Neuronal stem cell (in vitro differentiated cells): ENCODE measurements around the gene CACNA1I.

ENCODE experiments used
- DNase-seq: peaks from one replicate; pipeline ENCODE4 v3.0.0-alpha.2; 2013; ENCODE audit warnings: low spot score
- H2AFZ ChIP-seq: one replicate; pipeline ENCODE4 v1.6.1; 2013; ENCODE audit warnings: mild to moderate bottlenecking, low read length, inconsistent platforms
- H2AK5ac ChIP-seq: 2 replicates; pipeline ENCODE4 v1.6.1; 2013; ENCODE audit warnings: low read depth, mild to moderate bottlenecking, inconsistent platforms, low read length, moderate library complexity, mixed read lengths
- H2BK120ac ChIP-seq: 2 replicates; pipeline ENCODE4 v1.6.1; 2013; ENCODE audit warnings: low read depth, mild to moderate bottlenecking, inconsistent platforms, low read length, moderate library complexity, mixed read lengths
- H2BK12ac ChIP-seq: one replicate; pipeline ENCODE4 v1.6.1; 2013; ENCODE audit warnings: low read length, inconsistent platforms
- H2BK15ac ChIP-seq: 2 replicates; pipeline ENCODE4 v1.6.1; 2013; ENCODE audit warnings: mild to moderate bottlenecking, low read length, inconsistent platforms, mixed read lengths
- H2BK5ac ChIP-seq: one replicate; pipeline ENCODE4 v1.6.1; 2013; ENCODE audit warnings: inconsistent platforms, mild to moderate bottlenecking, low read length, moderate library complexity
- H3K14ac ChIP-seq: one replicate; pipeline ENCODE4 v1.6.1; 2013; ENCODE audit warnings: low read length, inconsistent platforms
- H3K18ac ChIP-seq: 2 replicates; pipeline ENCODE4 v1.6.1; 2013; ENCODE audit warnings: low read length, inconsistent platforms
- H3K23ac ChIP-seq: 2 replicates; pipeline ENCODE4 v1.6.1; 2013; ENCODE audit warnings: low read depth, mild to moderate bottlenecking, mixed read lengths, low read length, inconsistent platforms; ENCODE audit not compliant: poor library complexity
- H3K27ac ChIP-seq: replicated peaks from 3 replicates; pipeline ENCODE4 v1.5.1; 2013; ENCODE audit warnings: low read length, inconsistent platforms
- H3K27me3 ChIP-seq, 3 experiments: 2 replicates each; pipeline ENCODE4 v1.6.1; 2013; ENCODE audit warnings: low read length in 3 of 3, mild to moderate bottlenecking in 2 of 3, inconsistent platforms in 1 of 3, low read depth in 1 of 3, mixed read lengths in 1 of 3, moderate library complexity in 1 of 3; ENCODE audit not compliant: control insufficient read depth in 3 of 3, insufficient read depth in 3 of 3
- H3K36me3 ChIP-seq, 2 donors: replicated peaks in 1 of 2; 2 replicates each; pipeline ENCODE4 v1.6.1; 2013; ENCODE audit warnings: low read length in 2 of 2; ENCODE audit not compliant: control insufficient read depth in 2 of 2, insufficient read depth in 2 of 2
- H3K4ac ChIP-seq: 2 replicates; pipeline ENCODE4 v1.6.1; 2013; ENCODE audit warnings: inconsistent platforms, mild to moderate bottlenecking, low read length, moderate library complexity
- H3K4me1 ChIP-seq, 2 donors: 1 replicate in 1 of 2; 2 replicates in 1 of 2; pipeline ENCODE4 v1.6.1; 2013; ENCODE audit warnings: low read length in 2 of 2, low read depth in 1 of 2; ENCODE audit not compliant: control insufficient read depth in 2 of 2, insufficient read depth in 1 of 2
- H3K4me2 ChIP-seq: one replicate; pipeline ENCODE4 v1.6.1; 2013; ENCODE audit warnings: mild to moderate bottlenecking, low read length, inconsistent platforms; ENCODE audit not compliant: insufficient read depth, poor library complexity, severe bottlenecking
- H3K4me3 ChIP-seq, 2 donors: 2 replicates each; pipeline ENCODE4 v1.5.1; 2013; ENCODE audit warnings: low read length in 2 of 2, mild to moderate bottlenecking in 2 of 2, inconsistent platforms in 1 of 2, moderate library complexity in 1 of 2
- H3K79me1 ChIP-seq: one replicate; pipeline ENCODE4 v1.6.1; 2013; ENCODE audit warnings: low read depth, mild to moderate bottlenecking, inconsistent platforms, low read length, moderate library complexity
- H3K9ac ChIP-seq: one replicate; pipeline ENCODE4 v1.6.1; 2013; ENCODE audit warnings: mild to moderate bottlenecking, low read depth, low read length, inconsistent platforms; ENCODE audit not compliant: poor library complexity
- H3K9me3 ChIP-seq, 2 donors: replicated peaks in 1 of 2; 2 replicates each; pipeline versions ENCODE3 to v1.6.1; 2013; ENCODE audit warnings: low read length in 2 of 2, mild to moderate bottlenecking in 2 of 2, inconsistent platforms in 1 of 2, low read depth in 1 of 2, mixed read lengths in 1 of 2, moderate library complexity in 1 of 2; ENCODE audit not compliant: control insufficient read depth in 2 of 2, insufficient read depth in 1 of 2
- H4K8ac ChIP-seq: one replicate; pipeline ENCODE4 v1.6.1; 2013; ENCODE audit warnings: low read depth, mild to moderate bottlenecking, inconsistent platforms, low read length, moderate library complexity
- H4K91ac ChIP-seq: one replicate; pipeline ENCODE4 v1.6.1; 2013; ENCODE audit warnings: low read length, low read depth, mild to moderate bottlenecking, inconsistent platforms; ENCODE audit not compliant: poor library complexity
- WGBS, 2 donors: extraction: QIAGEN DNeasy Blood & Tissue Kit; methylation state at CpG; one replicate each; pipeline ENCODE4 v1.1.7; 2013; ENCODE audit warnings: missing lambda C conversion rate in 2 of 2, mixed read lengths in 1 of 2; ENCODE audit not compliant: insufficient read length in 2 of 2, insufficient replicate concordance in 1 of 2; ENCODE audit errors: extremely low coverage in 2 of 2; 5-methylcytosine and 5-hydroxymethylcytosine counted together

The CACNA1I gene

GRCh38 chr22:39593066-39593930, 22.7 kb downstream of the CACNA1I start:
- Histone ChIP-seq H3K79me1 (peaks cover 3% of the 10 kb centered on the region), H2AK5ac (peak overlapping the region; percentile 83), H4K8ac (no peak overlapping the region), H2BK15ac (peak overlapping the region; percentile 47), H3K27me3 (peaks cover 0 to 26% (median 14%) of the 10 kb centered on the region in 3 experiments), H3K36me3 (no peaks in the 10 kb centered on the region), H2BK5ac (no peak overlapping the region), H3K14ac (no peak overlapping the region), H3K4ac (no peak overlapping the region), H3K27ac (no peak overlapping the region), H3K23ac (peak overlapping the region; percentile 37), H2BK12ac (peak overlapping the region; percentile 7), H3K4me3 (no peak overlapping the region), H3K18ac (no peak overlapping the region), H3K4me2 (no peak overlapping the region), H3K4me1 (peaks cover 5 to 11% of the 10 kb centered on the region in 2 donors), H3K9ac (no peak overlapping the region), H3K9me3 (no peaks in the 10 kb centered on the region), H2BK120ac (peak overlapping the region; percentile 10), H4K91ac (no peak overlapping the region), H2AFZ (no peak overlapping the region)
- no CpG with 5 or more reads among the region's 12 CpGs for WGBS, 2 donors
- no peak for DNase-seq

GRCh38 chr22:39593931-39594285, 23.4 kb downstream of the CACNA1I start:
- Histone ChIP-seq H3K27ac (no peak overlapping the region), H3K4me3 (no peak overlapping the region), H3K18ac (peak overlapping the region; percentile 52), H3K23ac (no peak overlapping the region), H3K9ac (no peak overlapping the region), H3K4me2 (no peak overlapping the region), H2BK120ac (no peak overlapping the region), H3K4ac (no peak overlapping the region), H2BK12ac (no peak overlapping the region), H2BK15ac (no peak overlapping the region), H4K91ac (no peak overlapping the region), H3K4me1 (peaks cover 5 to 13% of the 10 kb centered on the region in 2 donors), H3K27me3 (peaks cover 0 to 29% (median 18%) of the 10 kb centered on the region in 3 experiments), H3K9me3 (no peaks in the 10 kb centered on the region), H3K36me3 (no peaks in the 10 kb centered on the region), H3K14ac (no peak overlapping the region), H4K8ac (no peak overlapping the region), H2AK5ac (no peak overlapping the region), H3K79me1 (peaks cover 3% of the 10 kb centered on the region), H2BK5ac (no peak overlapping the region), H2AFZ (no peak overlapping the region)
- no CpG with 5 or more reads among the region's 6 CpGs for WGBS, 2 donors
- no peak for DNase-seq

GRCh38 chr22:39594411-39594810, 23.9 kb downstream of the CACNA1I start:
- DNase-seq = no peak
- H2AFZ ChIP-seq = no peak overlapping the region
- no peak overlapping the region for H2BK12ac ChIP-seq
- H3K27me3 ChIP-seq = peaks cover 0 to 29% (median 18%) of the 10 kb centered on the region in 3 experiments
- no peak overlapping the region for H3K9ac ChIP-seq
- peaks cover 5 to 13% of the 10 kb centered on the region in 2 donors for H3K4me1 ChIP-seq
- no peak overlapping the region for H2AK5ac ChIP-seq
- no peak overlapping the region for H2BK5ac ChIP-seq
- H4K8ac ChIP-seq = no peak overlapping the region
- no peak overlapping the region for H3K4ac ChIP-seq
- H3K36me3 ChIP-seq = no peaks in the 10 kb centered on the region
- H3K14ac ChIP-seq = no peak overlapping the region
- H3K4me3 ChIP-seq = no peak overlapping the region
- peaks cover 3% of the 10 kb centered on the region for H3K79me1 ChIP-seq
- WGBS, 2 donors = no CpG with 5 or more reads among the region's 7 CpGs
- no peak overlapping the region for H2BK120ac ChIP-seq
- no peak overlapping the region for H3K27ac ChIP-seq
- H3K18ac ChIP-seq = no peak overlapping the region
- H4K91ac ChIP-seq = no peak overlapping the region
- no peak overlapping the region for H2BK15ac ChIP-seq
- no peaks in the 10 kb centered on the region for H3K9me3 ChIP-seq
- no peak overlapping the region for H3K23ac ChIP-seq
- no peak overlapping the region for H3K4me2 ChIP-seq

GRCh38 chr22:39595622-39596172, 25.1 kb downstream of the CACNA1I start:
- H3K79me1 ChIP-seq = peaks cover 3% of the 10 kb centered on the region
- H2AFZ ChIP-seq = no peak overlapping the region
- H2BK5ac ChIP-seq = no peak overlapping the region
- no peak overlapping the region for H4K91ac ChIP-seq
- no peak overlapping the region for H3K4ac ChIP-seq
- H3K27ac ChIP-seq = no peak overlapping the region
- H3K4me3 ChIP-seq = no peak overlapping the region
- no CpG with 5 or more reads among the region's 12 CpGs for WGBS, 2 donors
- H2BK15ac ChIP-seq = no peak overlapping the region
- peak overlapping the region; percentile 58 for H2BK12ac ChIP-seq
- no peaks in the 10 kb centered on the region for H3K36me3 ChIP-seq
- H3K18ac ChIP-seq = no peak overlapping the region
- H3K23ac ChIP-seq = peak overlapping the region; percentile 44
- H3K4me1 ChIP-seq = peaks cover 0 to 15% of the 10 kb centered on the region in 2 donors
- no peak for DNase-seq
- H4K8ac ChIP-seq = no peak overlapping the region
- H3K9ac ChIP-seq = no peak overlapping the region
- no peak overlapping the region for H2BK120ac ChIP-seq
- H2AK5ac ChIP-seq = no peak overlapping the region
- no peak overlapping the region for H3K14ac ChIP-seq
- H3K27me3 ChIP-seq = peaks cover 0 to 27% (median 18%) of the 10 kb centered on the region in 3 experiments
- H3K9me3 ChIP-seq = no peaks in the 10 kb centered on the region
- H3K4me2 ChIP-seq = no peak overlapping the region
